Uterus (tissue), 4 donors: ENCODE data around the gene SEC24B. TPM values are rescaled to one million over a fixed set of nuclear protein-coding genes. Genes with fewer than 3 reads are reported as not detected.

Experiments used
- DNase-seq, 2 donors: peaks; one replicate each; pipeline ENCODE4 v3.0.0-alpha.2; 2019 to 2020
- H3K27ac ChIP-seq, 2 donors: fragments of 200-600 bp; sonication (generic); 1 replicate in 1 of 2; 2 replicates in 1 of 2; pipeline ENCODE4 v1.5.1; 2016 to 2018
- H3K27me3 ChIP-seq, 2 donors: fragments of 200-600 bp; sonication (generic); one replicate each; pipeline ENCODE4 v1.5.1; 2018 to 2019; ENCODE audit warnings: control low read depth in 1 of 2
- H3K36me3 ChIP-seq, 2 donors: fragments of 200-600 bp; sonication (generic); one replicate each; pipeline ENCODE4 v1.5.1; 2019; ENCODE audit warnings: control low read depth in 1 of 2
- H3K4me1 ChIP-seq, 2 donors: fragments of 200-600 bp; sonication (generic); one replicate each; pipeline ENCODE4 v1.5.1; 2018 to 2019; ENCODE audit warnings: control low read depth in 1 of 2
- H3K4me3 ChIP-seq, 2 donors: fragments of 200-600 bp; sonication (generic); 1 replicate in 1 of 2; 2 replicates in 1 of 2; pipeline ENCODE4 v1.5.1; 2018 to 2019; ENCODE audit warnings: mild to moderate bottlenecking in 1 of 2
- H3K9me3 ChIP-seq, 2 donors: fragments of 200-600 bp; sonication (generic); one replicate each; pipeline ENCODE4 v1.5.1; 2019; ENCODE audit warnings: control low read depth in 1 of 2
- CTCF ChIP-seq, 4 experiments: fragments of 200-600 bp in 2 of 4; fragments of 450-650 bp in 2 of 4; sonication (generic) in 2 of 4; IDR thresholded peaks; one replicate each; pipeline ENCODE4 v1.5.1; 2016 to 2019; ENCODE audit warnings: antibody characterized with exemption in 4 of 4, mild to moderate bottlenecking in 2 of 4, moderate library complexity in 1 of 4
- POLR2A ChIP-seq, 2 donors: fragments of 450-650 bp; IDR thresholded peaks; one replicate each; pipeline ENCODE4 v1.6.1; 2016; ENCODE audit warnings: antibody characterized with exemption in 2 of 2, mild to moderate bottlenecking in 1 of 2, moderate library complexity in 1 of 2
- intact Hi-C: fragments of 100-400 bp; cut with DNase I; formaldehyde crosslinking; loops from one replicate; pipeline ENCODE4 v1.15.1; 2023; ENCODE audit warnings: low total_unique reads
- total RNA-seq, 4 donors: library from RNA; depleted of rRNA in 3 of 4; stranded (reverse); fragments of >200 nt in 3 of 4; gene quantifications; one replicate each; pipeline versions ENCODE4 v1.1.0 to v1.2.4, GENCODE V29; 2014 to 2023
- donor health status: DM: yes; HTN: yes; CAD: no.

Gene SEC24B
- total RNA-seq, 4 donors from 2014 or later: 20.7 to 54.1 (median 30.1) TPM

GRCh38 chr4:109390115-109390768 is 43.4 kb upstream of the SEC24B start:
- no peak for DNase-seq
- H3K27ac ChIP-seq: no peak overlapping the region
- no peaks in the 10 kb centered on the region for H3K9me3 ChIP-seq
- no peaks in the 10 kb centered on the region for H3K36me3 ChIP-seq
- no peak overlapping the region for H3K4me3 ChIP-seq
- intact Hi-C loops: no loop called here
- H3K4me1 ChIP-seq: no peaks in the 10 kb centered on the region
- TF ChIP-seq POLR2A (IDR thresholded peaks at IDR 0.05): no peak
- TF ChIP-seq CTCF (IDR thresholded peaks at IDR 0.05): no peak
- H3K27me3 ChIP-seq: no peaks in the 10 kb centered on the region

DNA sequence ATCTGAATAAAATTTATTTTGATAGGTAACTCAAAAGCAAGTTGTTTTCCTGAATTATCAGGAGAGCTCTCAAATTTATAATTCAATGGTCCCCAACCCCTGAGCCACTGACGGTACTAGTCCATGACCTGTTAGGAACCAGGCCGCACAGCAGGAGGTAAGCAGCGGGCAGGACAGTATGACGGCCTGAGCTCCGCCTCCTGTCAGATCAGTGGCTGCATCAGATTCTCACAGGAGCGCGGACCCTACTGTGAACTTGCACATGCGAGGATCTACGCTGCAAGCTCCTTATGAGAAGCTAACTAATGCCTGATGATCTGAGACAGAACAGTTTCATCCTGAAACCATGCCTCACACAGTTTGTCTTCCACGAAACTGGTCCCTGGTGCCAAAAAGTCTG is 37.9 kb upstream of the SEC24B start:
- no peaks in the 10 kb centered on the region for H3K27me3 ChIP-seq
- H3K27ac ChIP-seq: no peak overlapping the region
- no peaks in the 10 kb centered on the region for H3K9me3 ChIP-seq
- intact Hi-C loops: no loop called here
- H3K4me1 ChIP-seq: no peaks in the 10 kb centered on the region
- TF ChIP-seq CTCF (IDR thresholded peaks at IDR 0.05): no peak
- no peak for TF ChIP-seq POLR2A (IDR thresholded peaks at IDR 0.05)
- H3K4me3 ChIP-seq: no peak overlapping the region
- DNase-seq: no peak
- H3K36me3 ChIP-seq: no peaks in the 10 kb centered on the region

DNA sequence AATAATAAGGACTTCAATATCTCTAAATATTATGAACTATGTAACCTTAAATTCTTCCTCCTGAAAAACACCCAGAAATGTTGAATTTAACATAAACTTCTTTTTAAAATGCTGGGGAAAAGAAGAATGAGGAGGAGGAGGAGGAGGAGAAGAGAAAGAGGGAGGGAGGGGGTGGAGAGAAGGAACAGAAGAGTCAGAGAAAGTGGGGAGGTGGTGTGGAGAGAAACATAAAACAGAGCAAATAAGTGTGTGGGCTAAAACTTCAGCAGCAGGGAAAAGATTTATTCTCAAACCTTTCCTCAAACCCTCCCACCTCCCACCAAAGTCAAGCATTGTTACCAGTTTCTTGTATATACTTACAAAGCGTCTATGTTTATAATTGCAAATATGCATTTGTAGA is 34.7 kb upstream of the SEC24B start:
- intact Hi-C loops: no loop called here
- no peaks in the 10 kb centered on the region for H3K9me3 ChIP-seq
- no peak overlapping the region for H3K4me3 ChIP-seq
- no peak for DNase-seq
- no peak overlapping the region for H3K27ac ChIP-seq
- TF ChIP-seq CTCF (IDR thresholded peaks at IDR 0.05) (no peak), POLR2A (IDR thresholded peaks at IDR 0.05) (no peak)
- no peaks in the 10 kb centered on the region for H3K27me3 ChIP-seq
- no peaks in the 10 kb centered on the region for H3K4me1 ChIP-seq
- no peaks in the 10 kb centered on the region for H3K36me3 ChIP-seq

DNA sequence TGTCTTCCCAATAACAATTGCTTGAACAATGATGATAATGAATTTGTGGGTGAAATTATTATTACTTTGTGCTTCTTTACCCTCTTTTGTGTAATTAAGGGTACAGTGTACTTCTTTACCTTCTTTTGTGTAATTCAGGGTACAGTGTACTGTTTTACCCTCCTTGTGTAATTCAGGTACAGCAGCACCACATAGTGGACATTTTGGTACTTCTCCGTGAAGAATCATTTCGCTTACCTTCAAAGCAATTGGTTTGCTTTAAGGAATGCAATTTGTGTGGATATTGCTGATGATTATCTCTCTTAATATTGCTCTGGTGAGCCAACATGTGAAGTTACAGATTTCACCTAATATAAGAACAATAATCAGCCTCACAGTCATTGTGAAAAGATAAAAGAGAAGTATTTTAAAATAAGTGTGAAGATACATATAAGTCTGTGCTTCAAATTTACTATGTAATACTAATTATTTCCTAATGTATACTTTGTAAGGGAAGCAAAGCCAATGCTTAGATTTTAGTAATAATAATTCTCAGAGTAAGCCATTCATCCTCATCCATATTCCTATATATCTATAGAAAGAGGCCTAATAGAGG is 27.2 kb upstream of the SEC24B start:
- Histone ChIP-seq H3K9me3 (no peaks in the 10 kb centered on the region), H3K27ac (no peak overlapping the region), H3K36me3 (no peaks in the 10 kb centered on the region), H3K4me1 (no peaks in the 10 kb centered on the region), H3K4me3 (no peak overlapping the region), H3K27me3 (no peaks in the 10 kb centered on the region)
- DNase-seq: no peak
- TF ChIP-seq CTCF (IDR thresholded peaks at IDR 0.05) (peak; percentile 39 to 64 (median 56)), POLR2A (IDR thresholded peaks at IDR 0.05) (no peak)
- intact Hi-C loops: no loop called here

- no peak for DNase-seq
- Histone ChIP-seq H3K27ac (no peak overlapping the region), H3K9me3 (no peaks in the 10 kb centered on the region), H3K4me3 (no peak overlapping the region), H3K4me1 (no peaks in the 10 kb centered on the region), H3K36me3 (no peaks in the 10 kb centered on the region), H3K27me3 (no peaks in the 10 kb centered on the region)
- intact Hi-C loops: no loop called here
- TF ChIP-seq POLR2A (IDR thresholded peaks at IDR 0.05): no peak
- no peak for TF ChIP-seq CTCF (IDR thresholded peaks at IDR 0.05)
These were observed 26.4 kb upstream of the SEC24B start for GRCh38 chr4:109407027-109407737.
